A172 (cell line): ENCODE results near the gene TNRC18. TPM values are rescaled to one million over a fixed set of nuclear protein-coding genes. Genes with fewer than 3 reads are reported as not detected.

Source experiments
- DNase-seq: peaks from one replicate; pipeline ENCODE4 v3.0.0-alpha.2; 2015; ENCODE audit warnings: low spot score
- total RNA-seq: library from RNA; depleted of rRNA; stranded (reverse); fragments of >200 nt; shearing (Covaris generic); gene quantifications from 2 replicates; pipeline ENCODE4 v1.2.3, GENCODE V29; 2014

Gene TNRC18
- total RNA-seq, 1 experiment from 2014 or later, result 17.4 TPM

DNA sequence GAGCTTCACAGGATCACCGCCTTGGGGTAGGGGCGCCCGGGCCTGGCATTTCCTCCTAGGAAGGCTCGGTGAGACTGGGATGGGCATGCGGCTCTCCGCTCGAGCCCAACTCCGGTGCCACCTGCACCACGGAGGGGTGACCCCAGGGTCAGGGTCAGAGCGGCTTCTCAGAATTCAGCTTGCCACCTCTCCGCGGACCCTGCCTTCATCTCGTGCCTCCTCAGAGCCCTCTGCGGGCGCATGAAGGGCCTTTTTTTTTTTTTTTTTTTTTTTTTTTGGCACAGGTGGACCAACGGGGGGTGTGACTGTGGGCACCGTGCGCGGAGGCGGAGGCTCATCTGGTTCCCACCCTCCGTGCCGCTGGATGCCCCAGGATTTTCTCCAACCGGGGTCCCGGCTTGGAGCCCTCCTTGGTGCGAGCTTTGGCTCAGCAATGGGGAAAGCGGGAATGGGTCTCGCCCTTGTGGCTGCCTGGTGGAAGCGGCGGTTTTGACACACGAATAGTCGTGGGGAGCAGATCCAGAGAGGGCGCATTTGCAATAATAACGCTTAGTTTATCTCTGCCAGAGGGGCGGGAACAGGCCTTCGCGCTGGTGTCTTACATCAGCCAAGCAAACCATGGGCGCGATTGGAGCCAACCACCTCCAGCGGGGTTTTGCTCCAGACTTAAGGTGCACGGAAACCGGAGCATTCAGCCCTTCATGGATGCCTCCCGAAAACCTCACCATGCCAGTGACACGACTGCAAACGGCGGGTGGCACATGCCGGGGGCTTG is 5.0 kb upstream of the TNRC18 start:
- DNase-seq, result no peak

DNA sequence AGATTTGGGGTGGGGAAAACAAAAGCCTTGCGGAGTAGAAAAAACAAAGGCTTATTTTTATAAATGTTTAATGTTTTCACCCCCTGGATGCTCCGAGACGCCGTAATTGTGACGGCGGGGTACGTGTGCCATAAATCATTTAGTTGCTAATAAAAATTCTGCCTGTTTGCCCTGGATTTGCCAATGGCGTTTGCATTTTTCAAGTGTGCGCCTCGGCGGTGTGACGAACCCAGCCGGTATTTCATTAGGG is 2.5 kb upstream of the TNRC18 start:
- peak; percentile 59 for DNase-seq

DNA sequence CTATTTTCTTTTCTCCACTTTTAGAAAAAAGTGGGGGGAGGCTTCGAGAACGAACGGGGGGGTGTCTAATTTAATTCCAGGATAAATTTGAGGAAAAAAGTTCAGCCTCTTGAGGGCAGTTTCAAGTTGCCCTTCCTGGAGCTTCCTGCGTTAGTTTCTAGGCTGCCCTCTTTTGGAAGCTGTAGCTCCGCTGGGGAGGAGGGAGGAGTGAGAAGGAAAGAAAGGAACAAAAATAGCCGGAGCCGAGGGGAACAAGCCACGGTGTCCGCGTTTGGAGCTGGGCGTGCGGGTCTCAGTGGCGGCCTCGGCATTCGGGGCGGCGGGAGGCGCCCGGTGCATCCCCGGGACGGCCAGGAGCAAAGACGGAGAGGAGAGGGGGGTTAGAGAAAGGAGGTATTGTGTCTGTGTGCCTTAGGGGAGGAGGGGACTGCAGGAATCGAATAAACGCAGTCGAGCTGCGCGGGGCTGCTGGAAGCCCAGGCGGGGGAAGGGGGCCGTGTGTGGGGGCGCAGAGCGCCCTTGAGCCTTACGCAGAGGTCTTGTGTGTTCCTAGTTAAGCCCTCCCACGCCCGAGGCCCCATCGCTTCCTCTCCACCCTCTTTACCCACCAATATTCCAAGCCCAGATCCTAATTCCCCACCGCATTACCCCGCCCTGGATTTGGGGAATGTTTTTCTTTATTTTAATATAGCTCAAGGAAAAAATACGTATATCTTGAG is 2.0 kb upstream of the TNRC18 start:
- peak; percentile 83 for DNase-seq

DNA sequence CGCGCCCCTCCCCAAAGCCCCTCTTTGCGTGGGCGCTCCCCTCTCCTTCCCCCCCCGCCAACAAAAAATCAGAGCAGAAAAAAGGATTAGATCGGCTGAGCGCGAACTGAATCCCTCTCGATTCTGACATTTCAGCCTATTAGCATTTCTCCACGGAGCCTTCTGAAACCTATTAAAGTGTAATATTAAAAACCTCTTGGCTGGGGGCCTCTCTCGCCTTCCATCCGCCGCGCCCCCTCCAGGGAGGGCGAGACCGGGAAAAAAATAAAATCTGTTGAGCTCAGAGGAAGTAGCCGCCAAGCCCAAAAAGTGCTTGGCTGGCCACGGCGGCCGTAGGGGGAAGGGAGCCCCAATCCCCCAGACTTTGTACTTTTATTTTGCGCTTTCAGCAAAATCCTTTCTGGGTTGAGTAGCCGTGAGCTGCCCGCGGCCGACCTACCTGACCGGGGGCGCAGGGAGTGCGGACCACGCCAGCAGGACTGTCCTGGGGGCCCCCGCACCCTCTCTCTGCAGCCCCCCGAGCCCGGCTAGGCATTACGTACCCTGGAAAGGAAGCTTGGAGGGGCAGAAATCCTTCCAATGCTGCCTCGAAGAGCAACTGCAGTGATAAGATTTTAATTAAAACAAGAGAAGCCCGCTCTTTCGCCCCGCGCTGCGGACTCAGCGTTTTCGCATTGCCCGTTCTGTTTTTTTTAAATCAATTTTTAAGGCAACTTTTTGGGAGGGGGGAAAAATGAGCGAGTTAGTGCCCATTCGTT is 1.3 kb upstream of the TNRC18 start:
- no peak for DNase-seq

DNA sequence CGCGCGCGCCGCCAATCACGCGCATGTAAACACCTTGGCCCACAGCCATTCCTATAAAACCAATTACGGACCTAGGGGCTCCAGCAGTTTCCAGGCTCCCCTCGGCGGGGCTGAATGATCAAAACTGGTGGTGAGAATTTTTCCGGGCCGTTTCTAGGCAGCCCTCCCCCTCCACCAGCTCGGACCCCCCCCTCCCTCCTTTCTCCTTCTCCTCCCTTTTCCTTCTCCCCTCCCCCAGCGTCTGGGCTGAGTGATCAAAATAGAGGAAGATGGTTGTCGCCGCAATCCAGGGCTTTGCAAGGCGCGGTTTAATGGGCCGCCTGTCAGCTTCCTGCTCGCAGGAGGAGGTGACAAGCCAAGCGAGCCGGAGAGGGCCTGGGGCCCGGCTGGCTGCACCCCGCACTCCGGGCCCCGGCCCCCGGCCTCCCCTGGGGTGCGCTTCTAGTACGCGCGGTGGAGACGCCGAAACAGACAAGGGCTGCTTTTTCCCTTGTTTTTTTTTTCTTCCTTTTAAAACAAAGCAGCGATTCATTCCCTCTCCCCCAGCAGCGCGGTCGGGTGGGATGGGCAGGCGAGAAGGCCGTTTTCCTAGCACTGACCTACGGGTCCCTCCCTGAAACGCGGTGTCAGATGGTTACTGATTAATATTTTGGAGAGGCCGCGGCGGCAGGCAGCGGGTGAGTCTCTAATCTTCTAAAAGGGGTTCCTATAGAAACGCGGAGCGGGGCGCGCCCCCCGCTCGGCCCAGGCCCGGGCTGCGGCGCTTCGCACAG is 528 bp upstream of the TNRC18 start:
- peak; percentile 99 for DNase-seq

- no peak for DNase-seq
These were observed 983 bp downstream of the TNRC18 start for GRCh38 chr7:5422396-5423305.

DNA sequence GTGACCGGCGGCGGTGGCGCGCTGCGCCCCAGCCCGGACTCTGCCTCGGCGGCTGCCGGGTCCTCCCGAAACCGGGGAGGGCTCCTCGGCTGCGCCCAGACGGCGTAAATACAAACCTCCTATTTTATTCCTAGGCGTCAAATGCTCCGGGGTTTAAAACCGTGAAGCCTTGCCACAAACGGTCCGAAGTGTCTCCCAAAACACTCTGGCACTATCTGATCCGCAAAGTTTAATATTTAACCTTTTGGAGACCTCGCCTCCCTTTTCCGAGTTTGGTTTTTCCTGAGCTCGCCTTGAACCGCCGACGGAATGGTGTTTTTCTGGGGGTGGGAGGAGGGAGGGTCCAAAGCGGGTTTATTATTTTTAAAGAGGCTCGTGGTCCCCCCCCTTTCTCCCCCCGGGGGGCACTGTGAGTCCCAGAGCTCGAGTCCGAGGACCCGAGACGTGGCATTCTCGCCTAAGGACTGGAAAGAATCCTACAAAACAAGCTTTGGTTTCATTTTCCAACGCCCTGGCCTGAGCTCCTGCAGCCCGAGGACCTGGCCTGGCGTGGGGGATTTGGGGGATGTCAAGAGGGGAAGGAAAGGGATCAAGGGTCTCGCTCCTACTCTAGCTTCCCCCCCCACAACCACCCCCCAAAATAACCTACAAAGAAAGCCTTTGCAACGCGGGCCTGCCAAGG is 1.8 kb downstream of the TNRC18 start:
- DNase-seq, result peak; percentile 73

GRCh38 chr7:5420881-5421713 is 2.5 kb downstream of the TNRC18 start:
- no peak for DNase-seq

DNA sequence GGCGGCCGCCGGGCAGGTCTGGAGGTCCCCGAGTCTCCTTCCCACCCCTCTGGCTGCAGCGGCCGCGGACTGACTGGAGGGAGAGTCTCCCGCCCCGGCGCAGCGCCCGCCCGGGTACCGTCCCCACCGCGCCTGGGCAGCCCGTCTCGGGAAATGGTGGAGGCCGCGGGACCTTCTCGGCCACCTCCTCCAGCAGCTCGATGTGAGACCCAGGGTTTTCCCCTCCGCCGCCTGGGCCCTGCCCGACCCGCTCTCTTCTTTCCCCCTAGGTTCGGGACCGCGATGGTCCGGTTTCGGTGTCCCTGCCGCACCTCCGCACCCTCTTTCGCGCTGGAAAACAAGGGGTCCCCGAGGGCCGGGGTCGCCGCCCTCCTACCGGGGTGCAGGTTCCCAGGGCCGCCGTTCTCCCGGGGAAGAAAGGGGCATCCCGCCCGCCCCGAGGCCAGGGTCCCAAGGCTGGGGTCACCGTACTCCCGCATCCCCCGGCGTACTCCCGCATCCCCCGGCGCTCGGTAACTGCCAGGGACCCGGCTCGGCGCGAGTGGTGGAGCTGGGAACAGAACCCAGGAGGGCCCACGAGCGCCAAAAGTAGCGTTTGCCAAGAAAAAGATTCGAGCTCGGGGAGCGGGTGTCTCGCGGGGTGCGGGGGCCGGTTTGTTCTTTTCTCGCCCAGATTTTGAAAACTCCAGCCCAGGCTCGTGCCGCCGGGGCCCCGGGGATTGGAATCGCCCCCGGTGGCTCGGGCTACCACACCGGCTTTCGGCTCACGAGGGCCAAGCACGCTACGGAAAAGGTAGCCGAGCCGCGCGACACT is 3.4 kb downstream of the TNRC18 start:
- no peak for DNase-seq

- no peak for DNase-seq
These were observed 4.0 kb downstream of the TNRC18 start for GRCh38 chr7:5419539-5420066.

- DNase-seq, result no peak
These were observed 5.4 kb downstream of the TNRC18 start for GRCh38 chr7:5418285-5418582.

- DNase-seq, result no peak
These were observed 6.2 kb downstream of the TNRC18 start for GRCh38 chr7:5417106-5418071.

DNA sequence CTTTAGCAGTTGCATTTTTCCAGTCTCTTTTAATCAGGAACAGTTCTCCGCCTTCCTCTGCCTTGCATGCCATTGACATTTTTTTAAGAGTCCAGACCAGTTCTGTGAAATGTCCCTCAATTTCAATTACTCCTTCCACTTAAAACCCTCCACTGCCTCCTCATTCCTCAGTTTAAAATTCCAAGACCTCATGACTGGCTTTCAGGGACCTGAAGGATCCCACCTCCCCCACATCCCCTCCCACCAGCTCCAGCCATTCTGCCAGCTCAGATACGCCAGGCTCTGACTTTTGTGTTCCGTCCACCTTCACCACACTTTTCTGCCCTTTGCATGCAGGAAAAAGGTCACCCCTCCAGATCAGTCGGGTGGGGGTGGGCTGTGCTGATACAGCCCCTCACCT is 8.7 kb downstream of the TNRC18 start:
- no peak for DNase-seq

DNA sequence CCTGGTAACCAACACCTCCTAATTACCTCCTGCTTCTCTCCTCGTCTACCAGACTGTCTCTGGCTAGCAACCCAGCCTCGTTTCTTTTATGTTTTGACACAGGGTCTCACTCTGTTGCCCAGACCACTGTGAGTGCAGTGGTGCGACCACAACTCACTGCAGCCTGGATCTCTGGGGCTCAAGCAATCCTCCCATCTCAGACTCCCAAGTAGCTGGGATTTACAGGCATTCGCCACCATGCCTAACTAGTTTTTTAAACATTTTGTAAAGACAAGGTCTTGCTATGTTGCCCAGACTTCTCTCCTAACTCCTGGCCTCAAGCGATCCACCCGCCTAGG is 10.2 kb downstream of the TNRC18 start:
- DNase-seq, result no peak

GRCh38 chr7:5408777-5409176 is 14.9 kb downstream of the TNRC18 start:
- DNase-seq, result no peak

DNA sequence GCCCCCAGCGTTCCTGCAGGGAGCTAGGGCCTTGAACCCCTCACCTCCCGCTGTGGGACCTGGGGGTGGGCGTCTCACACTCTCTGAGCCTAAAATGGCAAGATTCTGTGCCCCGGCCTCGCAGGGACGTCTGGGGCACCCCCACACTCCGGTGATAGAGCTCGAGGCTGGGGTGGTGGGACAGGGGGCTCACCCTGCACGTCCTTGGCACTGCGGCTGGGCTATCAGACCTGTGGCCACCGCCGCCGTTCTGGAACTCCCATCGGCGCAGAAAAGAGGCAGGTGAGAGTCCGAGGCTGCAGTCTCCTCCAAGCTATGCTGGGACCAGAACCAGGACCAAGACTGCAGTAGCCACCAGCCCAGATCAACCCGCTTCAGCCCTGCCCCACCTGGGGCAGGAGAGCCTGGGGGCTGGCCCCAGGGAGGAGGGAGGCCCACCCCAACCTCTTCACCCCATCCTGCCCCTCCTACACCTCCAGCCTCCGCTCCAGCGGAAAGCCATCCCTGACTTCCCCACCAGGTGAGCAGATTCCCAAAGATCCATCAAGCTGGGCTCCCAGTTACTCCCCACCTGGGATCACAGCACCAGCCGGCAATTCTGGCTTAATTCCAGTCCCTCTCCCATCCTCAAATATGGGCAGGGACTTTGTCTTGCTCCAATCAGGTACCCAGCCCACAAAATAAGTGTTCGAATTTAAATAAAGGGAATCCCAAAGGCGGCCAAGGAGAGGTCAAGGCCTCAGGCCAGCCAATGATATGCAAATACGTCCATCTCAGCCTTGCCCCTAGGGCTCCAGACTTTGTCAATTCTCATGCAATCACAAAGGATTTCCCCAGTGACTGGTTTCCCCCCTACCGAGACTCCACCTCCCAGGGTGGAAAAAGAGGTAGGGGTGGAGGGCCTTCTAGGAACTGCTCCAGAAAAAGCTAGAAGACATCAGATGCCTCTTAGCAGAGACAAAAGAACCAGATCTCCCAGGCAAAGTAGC is 16.4 kb downstream of the TNRC18 start:
- DNase-seq, result no peak
